Left lobe of liver (tissue), 2 donors: ENCODE results near the gene DMAP1. TPM values are rescaled to one million over a fixed set of nuclear protein-coding genes. Genes with fewer than 3 reads are reported as not detected.
A peak's percentile ranks its signal among the peaks of the same experiment; 100 is the strongest.

Experiments
- ATAC-seq: fragments of 200-7000 bp; cut with Tn5 transposase; one replicate; pipeline ENCODE4 v1.9.1; 2020; ENCODE audit warnings: mild to moderate bottlenecking, moderate library complexity
- DNase-seq: peaks from one replicate; pipeline ENCODE4 v3.0.0-alpha.2; 2020; ENCODE audit warnings: low spot score
- total RNA-seq: library from RNA; stranded (reverse); gene quantifications from one replicate; pipeline ENCODE4 v1.2.1, GENCODE V29; 2021
- donor health status: DM: no; HTN: no; CAD: no; lungs with moderate emphysema.
- donor health status: DM: no; HTN: yes; CAD: no.

Gene DMAP1
- total RNA-seq, 1 donor from 2014 or later = 21.1 TPM

DNA sequence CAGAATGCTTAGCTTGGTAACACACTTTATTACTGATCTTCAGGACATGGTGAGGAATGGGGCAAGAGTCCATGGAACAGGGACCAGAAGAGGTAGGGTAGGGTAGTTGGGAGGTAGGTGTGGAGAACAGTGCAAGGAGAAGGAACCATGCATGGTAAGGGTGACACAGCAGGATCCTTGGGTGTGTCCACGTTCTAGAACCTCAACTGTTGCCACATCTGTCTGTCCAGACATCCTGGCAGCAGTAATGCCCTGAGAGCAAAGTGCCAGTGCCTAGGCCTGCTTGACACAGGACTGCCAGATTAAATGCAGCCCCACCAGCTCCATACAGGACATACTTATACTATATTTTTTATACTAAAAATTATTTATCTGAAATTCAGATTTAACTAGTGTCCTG, 13.9 kb downstream of the DMAP1 start:
- peak; percentile 43 for ATAC-seq
- DNase-seq = no peak

DNA sequence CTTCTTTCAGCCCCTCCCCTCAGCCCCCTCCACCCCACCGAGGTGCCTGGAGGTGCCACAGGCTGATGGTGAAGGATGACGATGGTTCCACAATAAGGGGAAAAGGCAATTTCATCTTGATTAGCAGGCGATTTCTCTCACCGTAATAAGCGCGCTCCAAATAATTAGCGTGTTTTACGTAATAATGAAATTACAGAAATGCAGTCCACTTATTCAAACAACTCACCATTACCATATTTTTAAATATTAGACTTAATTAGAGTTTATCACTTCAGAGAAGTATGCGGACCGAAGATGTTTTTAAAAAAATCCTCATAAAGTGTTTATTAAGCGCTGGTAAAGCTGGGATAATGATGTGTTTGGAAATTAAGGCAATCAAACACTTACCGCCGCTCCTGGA, 14.9 kb downstream of the DMAP1 start:
- no peak for ATAC-seq
- DNase-seq = no peak

- DNase-seq = no peak
- no peak for ATAC-seq
These were observed 16.3 kb downstream of the DMAP1 start for GRCh38 chr1:44229435-44230167.

DNA sequence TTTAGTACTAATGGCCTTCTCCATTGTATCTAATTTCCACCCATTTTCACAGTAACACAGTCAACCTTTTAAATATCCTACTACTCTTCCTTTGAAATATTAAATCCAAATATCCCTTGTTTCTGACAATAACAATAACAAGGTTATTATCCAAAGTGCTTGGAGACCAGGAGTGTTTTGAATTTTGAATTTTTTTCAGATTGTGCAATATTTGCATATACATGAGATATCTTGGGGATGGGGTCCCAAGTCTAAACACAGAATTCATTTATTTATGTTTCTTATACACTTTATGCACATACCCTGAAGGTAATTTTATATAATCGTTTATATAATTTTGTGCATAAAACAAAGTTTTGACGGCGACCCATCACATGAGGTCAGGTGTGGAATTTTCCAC, 17.5 kb downstream of the DMAP1 start:
- ATAC-seq (no peak), DNase-seq (no peak)

DNA sequence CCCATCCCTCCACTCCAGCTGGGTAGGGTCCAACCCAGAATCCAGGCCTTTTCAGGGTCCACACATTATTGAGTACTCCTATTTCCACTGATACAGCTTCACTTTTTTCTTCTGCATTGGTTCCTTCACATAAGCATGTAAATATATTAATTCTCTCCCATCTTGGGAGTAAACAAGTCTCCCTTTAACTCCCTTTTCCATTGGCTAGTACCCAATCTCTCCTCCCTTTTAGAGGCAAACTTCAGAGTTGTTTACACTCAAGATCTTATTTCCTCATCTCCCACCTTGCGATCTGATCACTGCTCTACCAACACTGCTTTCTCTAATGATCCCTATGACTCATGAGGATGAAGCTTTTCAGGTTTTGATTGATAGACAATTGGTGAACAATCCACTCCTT, 20.3 kb downstream of the DMAP1 start:
- no peak for DNase-seq
- no peak for ATAC-seq

GRCh38 chr1:44235808-44236207, 22.5 kb downstream of the DMAP1 start:
- no peak for ATAC-seq

DNA sequence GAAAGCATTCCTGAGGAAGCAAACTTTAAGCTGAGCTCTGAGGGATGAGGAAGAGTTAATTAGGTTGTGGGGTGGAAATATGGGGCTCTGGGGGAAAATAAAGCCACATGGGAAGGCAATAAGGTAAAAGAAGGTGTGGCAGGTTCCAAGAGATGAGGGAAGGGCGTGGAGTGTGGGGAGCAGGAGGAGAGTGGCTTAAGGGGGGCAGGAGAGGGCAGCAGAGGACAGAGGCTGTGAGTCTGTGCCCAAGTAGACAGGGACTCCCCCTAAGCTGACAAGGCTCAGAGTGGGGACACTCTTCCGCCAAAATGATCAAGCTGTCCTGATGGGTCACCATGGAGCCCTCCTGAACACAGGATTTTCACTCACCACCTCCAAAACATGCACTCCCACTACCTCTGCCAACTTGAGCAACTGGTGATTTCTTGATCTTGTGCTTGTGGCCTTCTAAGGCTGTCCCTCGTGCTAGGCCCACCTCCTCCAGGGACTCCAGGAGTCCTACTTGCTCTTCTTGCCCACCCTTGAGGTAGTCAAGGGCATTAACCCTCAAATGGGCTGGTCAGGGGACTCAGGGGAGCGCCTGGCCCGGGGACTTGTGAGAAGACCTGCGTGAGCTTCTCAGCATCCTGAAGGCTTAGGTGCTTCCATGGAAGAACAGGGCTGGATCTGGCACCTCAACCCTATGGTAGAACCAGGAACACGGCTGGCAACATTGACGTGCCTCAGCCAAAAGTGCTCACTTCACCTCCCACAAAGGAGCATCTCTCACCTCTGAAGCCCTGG, 23.4 kb downstream of the DMAP1 start:
- ATAC-seq (peak; percentile 32), DNase-seq (no peak)

More at GRCh38 chr1:44235808-44236207, 22.5 kb downstream of the DMAP1 start:
- no peak for DNase-seq

DNA sequence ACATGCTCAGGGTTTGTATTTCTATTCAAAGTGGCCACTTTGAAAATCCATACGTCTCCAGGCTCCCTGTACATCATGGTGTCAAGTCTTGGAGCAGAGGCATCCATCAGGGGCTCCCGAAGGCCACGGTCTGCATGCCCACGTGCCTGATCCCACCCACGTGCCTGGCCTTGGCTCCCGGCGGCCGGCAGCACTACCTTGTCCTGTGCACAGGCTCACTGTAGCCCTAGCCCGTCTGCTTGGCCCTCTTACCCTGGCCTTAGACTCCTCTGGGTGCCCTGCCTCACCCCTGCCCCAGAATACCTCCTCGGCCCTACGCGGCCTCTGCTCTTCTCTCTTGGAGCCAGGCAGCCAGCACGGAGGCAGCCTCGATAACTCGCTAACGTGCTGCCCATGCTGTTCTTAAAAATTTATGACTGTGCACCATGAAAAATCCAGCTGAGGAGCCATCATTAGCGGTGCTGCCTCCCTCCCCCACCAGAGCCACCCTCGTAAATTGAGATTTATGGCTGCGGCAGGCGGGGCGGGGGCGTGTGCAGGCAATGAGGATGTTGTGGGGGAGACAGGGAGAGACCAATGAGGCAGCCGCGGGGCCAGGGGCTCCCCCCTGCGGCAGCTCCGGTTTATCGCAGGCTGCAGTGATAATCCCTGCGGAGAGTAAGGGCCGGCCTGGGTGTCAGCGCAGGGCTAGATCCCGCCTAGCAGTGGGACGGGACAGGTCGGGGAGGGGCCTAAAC, 24.6 kb downstream of the DMAP1 start:
- DNase-seq (no peak), ATAC-seq (peak; percentile 57)

DNA sequence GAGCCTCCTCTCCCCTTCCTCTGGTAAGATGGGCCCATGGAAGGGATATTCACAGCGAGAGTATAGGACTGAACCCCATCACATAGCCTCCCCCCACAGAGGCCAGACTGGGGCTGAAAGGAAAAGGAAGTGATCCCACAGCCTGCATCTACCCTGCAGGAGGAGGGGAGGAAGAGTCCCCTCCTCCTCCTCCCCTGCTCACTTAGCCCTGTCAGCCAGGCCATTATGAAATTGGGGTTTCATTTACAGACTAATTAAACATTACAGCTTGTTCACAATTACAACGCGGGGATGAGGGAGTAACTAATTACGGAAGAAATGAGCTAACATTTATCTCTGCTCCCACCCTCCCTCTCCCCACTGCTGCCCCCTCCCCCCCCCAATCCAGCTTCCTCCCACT, 25.4 kb downstream of the DMAP1 start:
- no peak for ATAC-seq

DNA sequence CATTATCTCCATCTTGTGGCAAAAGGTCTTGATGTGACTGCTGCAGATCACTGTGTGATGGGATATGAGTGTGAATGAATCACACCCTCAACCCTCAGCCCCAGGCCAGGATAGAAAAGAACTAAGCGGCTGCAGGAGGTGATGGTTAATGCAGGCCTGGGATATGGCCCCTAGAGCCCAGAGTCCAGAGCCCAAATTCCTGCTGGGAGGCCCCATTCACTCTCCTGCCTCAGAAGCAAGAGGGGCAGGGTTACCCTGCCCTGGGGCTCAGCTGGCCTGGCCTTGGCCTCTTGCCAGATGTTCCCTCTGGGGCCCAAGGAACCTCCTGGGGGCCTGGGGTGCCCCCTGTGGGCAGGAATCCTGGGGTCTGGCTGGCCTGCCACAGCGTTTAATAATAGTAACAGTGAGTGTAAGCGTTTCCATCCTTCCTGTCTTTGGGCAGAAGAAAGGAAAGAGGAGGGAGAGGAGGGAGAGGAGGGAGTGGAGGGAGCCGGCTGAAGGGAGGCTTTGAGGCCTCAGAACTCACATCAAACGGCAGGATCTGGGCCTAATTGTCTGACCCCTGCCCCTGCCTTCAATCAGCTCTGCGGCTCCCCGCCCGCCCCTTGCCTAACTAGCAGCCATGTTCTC, 26.2 kb downstream of the DMAP1 start:
- ATAC-seq (peak; percentile 19), DNase-seq (no peak)

More for the DNA sequence above, 25.4 kb downstream of the DMAP1 start:
- DNase-seq = no peak

- ATAC-seq = peak; percentile 51
- DNase-seq = no peak
These were observed 26.7 kb downstream of the DMAP1 start for GRCh38 chr1:44239961-44240371.

DNA sequence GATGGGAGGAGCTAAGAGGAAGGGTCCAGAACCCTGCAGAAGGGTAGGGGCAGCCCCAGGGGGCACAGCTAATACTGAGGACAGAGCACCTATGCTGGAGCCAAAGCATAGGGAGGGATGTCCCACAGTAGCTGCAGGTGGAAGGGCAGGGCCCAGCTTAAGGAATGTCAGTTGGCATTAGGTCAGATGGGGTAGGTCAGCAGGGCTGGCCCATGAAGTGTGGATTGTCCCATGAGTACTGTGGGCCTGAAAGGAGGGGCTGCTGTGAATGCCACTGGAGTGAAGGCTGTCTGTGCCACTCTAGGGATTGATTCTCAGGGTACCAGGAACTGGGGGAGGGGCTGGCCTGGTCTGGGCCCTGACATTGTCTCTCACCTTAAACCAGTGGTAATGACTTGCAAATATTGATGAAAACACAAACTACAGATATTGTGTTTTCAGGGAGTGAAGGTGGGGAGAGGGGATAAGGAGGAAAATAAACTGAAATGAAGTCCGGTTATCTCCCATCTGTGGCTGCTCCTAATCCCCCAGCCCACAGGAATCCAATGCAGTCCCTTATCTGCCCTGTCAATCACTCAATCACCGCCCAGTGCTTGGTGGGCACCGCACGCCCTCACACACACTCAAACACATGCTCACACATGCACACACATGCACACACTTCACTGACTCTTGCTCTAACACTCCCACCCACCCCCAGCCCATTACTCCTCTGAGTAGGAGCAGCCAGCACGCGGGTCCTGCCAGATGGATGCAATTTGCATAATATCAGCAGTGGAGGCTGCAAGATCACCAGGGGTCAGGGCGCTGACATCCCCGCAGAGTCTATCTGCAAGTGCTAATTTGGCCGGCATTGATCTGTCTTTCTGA, 27.8 kb downstream of the DMAP1 start:
- no peak for DNase-seq
- ATAC-seq = no peak

DNA sequence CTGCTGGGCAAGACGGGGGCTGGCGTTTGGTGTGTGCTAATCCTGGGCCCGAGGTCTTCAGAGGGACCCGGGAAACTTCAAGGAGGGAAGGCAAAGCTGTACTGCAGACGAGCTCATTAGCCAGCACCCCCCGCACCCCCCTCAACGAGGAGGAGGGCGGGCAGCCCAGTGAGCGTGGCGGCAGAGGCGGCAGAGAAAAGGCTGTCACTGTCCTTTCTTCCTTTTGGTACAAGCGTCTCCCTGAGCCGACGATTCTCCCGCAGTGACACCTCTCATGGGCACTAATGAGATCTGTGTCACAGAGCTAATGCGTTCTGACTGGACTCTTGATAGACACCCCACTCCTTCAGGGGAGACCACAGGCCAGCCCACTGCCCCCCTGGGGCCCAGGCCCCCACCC, 29.5 kb downstream of the DMAP1 start:
- ATAC-seq (no peak), DNase-seq (no peak)

DNA sequence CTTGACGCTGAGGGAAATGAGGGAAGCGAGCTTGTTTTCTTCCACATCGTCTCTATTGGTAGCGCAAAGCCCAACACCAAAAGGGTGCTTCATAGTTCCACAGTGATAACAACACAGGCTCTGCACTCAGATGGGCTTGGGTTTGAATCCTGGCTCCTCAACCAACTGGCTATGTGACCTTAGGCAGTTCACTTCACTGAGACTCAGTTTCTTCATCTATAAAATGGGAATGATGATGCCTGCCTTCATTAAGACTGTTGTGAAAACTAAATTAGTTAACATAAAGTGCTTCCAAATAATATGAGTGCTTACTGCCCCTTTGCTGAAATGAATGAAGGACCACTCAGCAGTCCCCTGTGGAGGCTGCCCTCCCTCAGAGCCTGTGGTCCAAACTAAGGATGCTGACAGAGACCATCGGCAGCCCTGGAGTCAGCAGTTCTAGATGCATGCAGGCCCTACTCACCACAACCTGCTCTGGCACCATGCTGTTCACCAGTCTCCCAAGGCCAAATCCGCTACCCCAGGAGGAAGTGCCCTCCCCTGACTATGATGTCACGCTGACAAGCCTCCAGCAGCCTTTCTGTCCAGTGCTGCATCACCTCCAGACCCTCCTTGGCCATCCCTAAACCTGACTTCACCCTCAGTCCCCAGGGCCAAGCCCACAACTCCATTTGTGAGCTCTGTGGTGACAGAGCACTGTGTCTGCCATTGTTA, 30.7 kb downstream of the DMAP1 start:
- DNase-seq (no peak), ATAC-seq (no peak)

DNA sequence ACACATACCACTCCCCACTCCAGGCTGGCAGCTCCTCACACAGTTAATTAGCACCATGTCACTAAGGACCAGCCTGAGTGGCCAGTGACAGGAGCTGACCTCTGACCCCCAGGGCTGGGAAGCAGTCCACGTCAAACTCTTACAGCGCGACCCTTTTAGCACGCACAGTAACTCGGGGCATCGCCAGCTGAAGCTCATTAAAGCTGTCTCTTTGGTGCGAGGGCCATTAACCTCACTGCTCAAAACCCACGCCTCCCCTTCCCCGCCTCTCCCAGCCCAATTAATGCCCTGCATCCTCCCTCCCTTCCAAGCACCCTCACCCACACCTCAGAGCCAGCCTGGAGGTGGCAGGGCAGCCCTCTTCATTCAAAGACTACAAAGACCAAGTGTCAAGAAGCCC, 31.7 kb downstream of the DMAP1 start:
- no peak for ATAC-seq
- no peak for DNase-seq

- ATAC-seq (no peak), DNase-seq (no peak)
These were observed 33.5 kb downstream of the DMAP1 start for GRCh38 chr1:44246806-44247205.

- ATAC-seq (no peak), DNase-seq (no peak)
These were observed 36.3 kb downstream of the DMAP1 start for GRCh38 chr1:44249543-44249942.

GRCh38 chr1:44250068-44250781, 37.0 kb downstream of the DMAP1 start:
- DNase-seq = no peak
- no peak for ATAC-seq

GRCh38 chr1:44251486-44251885, 38.2 kb downstream of the DMAP1 start:
- no peak for ATAC-seq
- no peak for DNase-seq
